Left lobe of liver (tissue), 2 donors: Measurements from ENCODE around the gene MRPS11. TPM values are rescaled to one million over a fixed set of nuclear protein-coding genes. Genes with fewer than 3 reads are reported as not detected.
"Not testable (repeated sequence)": the region's sequence is repeated elsewhere in the genome, so short reads cannot be mapped to it uniquely, and the experiment has no call there.

ENCODE experiments used
- ATAC-seq: fragments of 200-7000 bp; cut with Tn5 transposase; one replicate; pipeline ENCODE4 v1.9.1; 2020; ENCODE audit warnings: mild to moderate bottlenecking, moderate library complexity
- DNase-seq: peaks from one replicate; pipeline ENCODE4 v3.0.0-alpha.2; 2020; ENCODE audit warnings: low spot score
- total RNA-seq: library from RNA; stranded (reverse); gene quantifications from one replicate; pipeline ENCODE4 v1.2.1, GENCODE V29; 2021
- donor health status: DM: no; HTN: no; CAD: no; lungs with moderate emphysema.
- donor health status: DM: no; HTN: yes; CAD: no.

The MRPS11 gene
- total RNA-seq, 1 donor from 2014 or later, result 34.5 TPM

DNA sequence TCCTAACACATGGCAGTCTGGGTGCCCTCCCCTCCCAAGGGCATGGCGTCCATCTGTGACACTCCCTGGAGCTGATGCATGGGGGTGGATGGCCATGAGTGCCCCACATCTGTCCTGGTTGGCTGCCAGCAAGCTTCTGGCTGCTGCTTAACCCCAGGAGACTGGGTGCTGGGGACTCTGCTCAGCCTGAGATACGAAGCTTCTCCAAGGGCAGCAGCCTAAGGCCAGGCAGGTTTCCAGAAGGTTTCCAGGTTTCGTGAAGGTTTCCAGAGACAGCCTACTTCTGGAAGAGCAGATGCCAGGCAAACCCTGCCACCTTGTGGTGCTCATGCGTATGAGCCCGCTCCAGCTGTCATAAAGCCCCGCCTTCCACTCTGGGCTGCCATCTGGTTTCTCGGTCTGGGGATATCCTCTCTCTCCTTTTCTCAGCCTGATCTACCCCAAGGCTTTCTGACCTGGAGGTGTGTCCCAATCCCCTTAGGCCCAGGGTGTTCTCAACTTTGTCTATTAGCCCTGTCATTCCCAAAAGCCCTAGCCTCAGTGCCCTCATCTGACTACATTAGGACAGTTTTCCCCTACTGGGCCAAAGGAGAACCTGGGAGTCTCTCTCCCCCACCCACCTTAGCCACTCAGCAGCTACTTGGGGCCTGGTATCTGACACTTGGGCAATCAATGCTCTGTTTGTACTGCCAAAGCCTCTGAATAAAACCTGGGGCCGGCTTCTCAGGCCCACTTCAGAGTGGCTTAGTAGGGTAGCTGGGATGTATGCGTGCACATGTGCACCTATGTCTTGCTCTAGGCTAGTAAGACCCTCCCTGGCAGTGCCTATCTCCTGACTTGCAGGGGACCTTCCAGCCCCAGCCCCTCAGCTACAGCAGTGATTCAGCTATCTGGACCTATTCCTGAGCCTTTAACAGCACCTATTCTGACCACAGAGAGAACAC, 12.4 kb upstream of the MRPS11 start:
- ATAC-seq (peak; percentile 94), DNase-seq (peak; percentile 49)

DNA sequence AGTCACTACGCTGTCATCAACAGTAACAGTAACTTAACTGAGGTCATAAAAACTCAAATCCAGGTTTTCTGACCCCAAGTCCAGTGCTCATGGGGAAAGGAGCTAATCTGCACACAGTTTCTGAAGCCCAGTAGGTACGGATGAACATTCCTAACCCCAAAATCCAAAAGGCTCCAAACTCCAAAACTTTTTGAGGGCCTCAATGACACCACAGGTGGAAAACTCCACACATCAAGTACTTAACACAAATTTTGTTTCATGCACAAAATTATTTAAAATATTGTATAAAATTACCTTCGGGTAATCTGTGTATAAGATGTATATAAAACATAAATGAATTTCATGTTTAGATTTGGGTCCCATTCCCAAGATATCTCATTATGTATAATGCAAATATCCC, 10.8 kb upstream of the MRPS11 start:
- ATAC-seq (no peak), DNase-seq (no peak)

DNA sequence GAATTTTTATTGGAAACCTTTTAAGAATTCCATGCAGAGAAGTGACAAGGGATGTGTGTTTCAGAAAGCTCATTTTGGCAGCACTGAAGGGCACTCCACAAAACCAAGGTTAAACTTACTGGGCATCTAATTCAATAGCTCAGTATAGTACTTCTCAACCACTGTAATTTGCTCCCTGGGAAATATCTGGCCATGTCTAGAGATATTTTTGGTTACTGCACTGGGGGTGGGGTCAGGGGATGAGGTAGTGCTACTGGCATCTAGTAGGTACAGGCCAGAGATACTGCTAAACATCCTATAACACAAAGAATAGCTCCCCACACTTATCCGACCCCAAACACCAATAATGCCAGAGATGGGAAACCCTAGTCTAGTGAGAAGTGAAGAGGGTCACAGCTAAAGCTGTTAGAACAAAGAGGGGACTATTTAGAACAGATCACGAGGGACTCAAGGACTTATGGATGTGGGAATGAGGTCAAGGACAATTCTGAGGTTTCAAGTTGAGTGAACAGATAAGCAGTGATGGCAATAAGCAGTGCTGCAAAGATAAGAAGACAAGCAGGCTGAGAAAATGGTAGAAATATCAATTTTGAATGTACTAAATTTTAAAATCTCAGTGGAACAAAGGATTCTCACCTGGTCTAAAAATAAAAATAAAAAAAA, 3.5 kb upstream of the MRPS11 start:
- no peak for ATAC-seq
- DNase-seq, result no peak

DNA sequence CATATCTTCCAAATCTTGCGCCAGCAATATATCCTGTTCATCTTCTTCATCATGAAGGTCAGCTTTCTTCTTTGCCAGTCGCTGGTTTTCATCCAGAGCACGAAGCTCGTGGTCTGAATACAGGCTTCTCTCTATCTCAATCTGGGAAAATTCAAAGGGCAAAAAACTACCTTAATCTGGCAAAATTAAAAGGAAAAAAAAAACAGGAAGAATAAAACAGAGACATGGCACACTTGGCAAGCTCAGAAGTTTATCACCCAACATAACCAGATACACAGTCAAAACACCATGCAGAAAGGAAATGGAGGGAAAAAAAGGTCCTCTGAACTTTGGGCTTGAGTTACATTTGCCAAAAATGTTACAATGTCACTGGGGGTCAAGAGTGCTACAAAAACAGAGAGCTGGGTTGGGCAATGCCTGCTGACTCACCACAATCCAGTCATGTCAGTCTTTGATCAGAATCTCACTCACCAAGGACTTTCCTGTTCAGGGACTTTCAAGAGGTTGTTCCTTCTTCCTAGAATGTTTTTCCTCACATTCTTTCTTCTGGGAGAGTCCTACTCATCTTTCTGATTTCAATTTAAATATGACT, 1.8 kb upstream of the MRPS11 start:
- peak; percentile 67 for ATAC-seq
- DNase-seq, result peak; percentile 82

DNA sequence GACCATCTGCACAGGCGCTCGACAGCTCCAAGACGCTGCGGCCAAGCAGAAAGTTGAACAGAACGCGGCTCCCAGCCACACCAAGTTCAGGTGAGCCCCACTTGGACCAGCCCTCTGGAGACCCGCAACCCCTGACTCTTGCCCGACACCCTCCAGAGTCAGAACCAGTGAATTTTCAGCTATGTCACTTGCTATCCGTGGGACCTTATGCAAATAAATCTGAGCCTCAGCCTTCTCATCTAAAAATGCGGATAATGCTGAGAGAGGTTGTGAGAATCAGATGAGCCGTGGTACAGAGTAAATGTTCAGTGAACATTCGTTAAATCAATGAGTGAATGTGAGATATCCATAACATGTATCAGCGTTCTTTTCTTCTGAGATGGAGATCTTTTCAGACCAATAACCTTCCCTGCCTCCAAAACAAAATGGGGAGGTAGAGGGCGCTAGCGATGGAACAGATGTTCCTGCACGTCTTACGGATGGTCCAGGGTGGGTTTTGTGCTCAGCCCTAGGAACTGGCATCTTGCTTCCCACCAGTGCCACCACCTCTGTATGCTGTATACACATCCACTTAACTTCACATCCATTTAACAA, 524 bp downstream of the MRPS11 start:
- DNase-seq (no peak), ATAC-seq (no peak)

DNA sequence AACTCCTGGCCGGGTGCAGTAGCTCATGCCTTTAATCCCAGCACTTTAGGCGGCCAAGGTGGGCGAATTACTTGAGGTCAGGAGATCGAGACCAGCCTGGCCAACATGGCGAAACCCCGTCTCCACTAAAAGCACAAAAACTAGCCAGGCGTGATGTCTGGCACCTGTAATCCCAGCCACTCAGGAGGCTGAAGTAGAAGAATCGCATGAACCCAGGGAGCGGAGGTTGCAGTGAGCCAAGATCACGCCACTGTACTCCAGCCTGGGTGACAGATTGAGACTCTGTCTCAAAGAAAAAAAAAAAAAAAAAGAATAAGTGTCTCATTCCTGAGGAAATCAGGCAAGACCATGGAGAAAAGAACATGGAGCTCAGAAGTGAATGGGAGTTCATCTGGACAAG, 1.2 kb downstream of the MRPS11 start:
- not testable (repeated sequence) for DNase-seq, ATAC-seq

DNA sequence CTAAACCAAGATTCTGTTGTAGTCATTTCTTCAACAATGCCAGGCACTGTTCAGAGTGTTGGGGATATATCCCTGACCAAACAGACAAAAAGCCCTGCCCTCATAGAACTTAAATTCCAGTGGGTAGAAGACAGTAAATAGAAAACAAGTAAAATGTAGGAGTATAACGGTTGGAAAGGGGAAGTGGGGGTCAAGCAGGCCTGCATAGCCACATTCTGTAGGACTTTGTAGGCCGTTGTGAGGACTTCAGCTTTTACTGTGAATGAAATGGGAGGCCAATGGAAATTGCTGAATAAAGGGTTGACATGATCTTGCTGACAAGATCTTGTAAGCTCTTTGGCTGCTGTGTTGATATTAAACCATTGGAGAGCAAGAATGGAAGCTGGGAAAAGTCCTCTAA, 1.8 kb downstream of the MRPS11 start:
- no peak for DNase-seq
- no peak for ATAC-seq

DNA sequence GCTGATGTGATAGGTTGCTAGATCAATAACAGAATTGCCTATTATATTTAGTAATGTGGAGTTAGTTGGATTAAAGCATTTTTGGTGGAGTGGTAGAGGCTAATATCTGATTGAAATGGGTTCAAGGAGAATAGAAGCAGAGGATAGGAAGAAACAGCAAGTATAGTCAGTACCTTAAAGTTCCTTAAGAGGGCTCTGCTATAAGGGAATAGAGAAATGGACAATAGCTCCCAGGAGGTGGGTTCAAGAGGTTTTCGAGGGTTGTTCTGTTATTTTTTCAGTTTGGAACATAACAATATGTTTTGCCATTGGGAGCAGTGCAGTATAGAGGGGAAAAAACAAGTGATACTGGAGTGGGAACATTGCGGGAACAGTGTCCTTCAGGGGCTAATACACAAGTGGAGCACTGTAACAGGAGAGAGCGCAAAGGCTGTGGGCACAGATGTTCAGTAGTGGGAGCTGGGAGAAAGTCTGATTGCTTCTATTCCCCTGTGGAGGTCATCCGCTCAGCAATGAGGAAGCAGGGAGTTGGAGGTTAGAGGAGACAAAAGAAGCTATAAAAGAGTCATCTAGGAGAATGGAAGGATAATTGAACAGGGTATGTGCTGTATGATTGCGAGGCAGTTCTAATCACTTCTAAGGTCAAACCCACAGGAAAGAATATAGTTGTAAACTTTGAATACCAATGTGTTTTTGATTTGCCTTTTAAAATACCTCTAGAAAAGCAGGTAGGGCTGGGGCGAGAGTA, 3.3 kb downstream of the MRPS11 start:
- DNase-seq (no peak), ATAC-seq (no peak)

DNA sequence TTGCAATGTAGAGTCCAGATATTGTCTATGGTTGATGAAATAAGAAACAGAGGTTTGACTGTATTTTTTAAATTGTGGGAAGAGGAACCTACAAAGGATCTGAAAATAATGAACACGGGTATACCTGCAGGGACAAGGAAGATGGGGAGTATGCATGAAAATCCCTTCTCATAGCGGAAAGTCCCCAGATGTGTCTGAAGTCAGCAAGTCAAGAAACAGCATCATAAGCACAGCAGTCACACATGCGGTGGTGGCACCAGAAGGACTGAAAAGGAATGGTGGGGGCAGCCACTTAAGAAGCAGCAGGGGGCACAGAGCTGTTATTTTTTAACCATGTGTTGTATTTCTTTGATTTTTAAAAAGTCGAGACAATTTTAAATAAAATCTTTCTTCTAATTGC, 4.7 kb downstream of the MRPS11 start:
- ATAC-seq (no peak), DNase-seq (no peak)

DNA sequence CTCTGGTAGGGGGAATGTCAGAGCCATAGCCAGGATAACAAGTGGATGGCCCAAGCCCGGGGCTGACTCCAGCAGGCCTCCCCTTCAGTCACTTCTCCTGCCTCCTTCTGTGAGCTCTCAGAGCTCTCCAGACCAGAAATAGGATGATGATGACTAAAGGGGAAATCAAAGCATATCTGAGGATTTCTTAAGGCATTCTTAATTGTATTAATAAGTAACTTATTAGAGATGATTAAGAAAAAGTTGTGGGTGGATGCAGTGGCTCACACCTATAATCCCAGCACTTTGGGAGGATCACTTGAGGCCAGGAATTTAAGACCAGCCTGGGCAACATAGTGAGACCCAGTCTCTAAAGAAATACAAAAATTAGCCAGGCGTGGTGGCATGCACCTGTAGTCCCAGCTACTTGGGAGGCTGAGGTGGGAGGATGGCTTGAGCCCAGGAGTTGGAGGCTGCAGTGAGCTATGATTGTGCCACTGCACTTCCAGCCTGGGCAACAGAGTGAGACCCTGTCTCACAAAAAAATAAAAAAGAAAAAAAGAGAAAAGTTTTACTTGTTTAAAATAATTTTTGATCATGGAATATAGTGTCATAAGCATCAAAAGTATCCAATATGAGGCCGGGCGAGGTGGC, 6.3 kb downstream of the MRPS11 start:
- not testable (repeated sequence) for ATAC-seq

DNA sequence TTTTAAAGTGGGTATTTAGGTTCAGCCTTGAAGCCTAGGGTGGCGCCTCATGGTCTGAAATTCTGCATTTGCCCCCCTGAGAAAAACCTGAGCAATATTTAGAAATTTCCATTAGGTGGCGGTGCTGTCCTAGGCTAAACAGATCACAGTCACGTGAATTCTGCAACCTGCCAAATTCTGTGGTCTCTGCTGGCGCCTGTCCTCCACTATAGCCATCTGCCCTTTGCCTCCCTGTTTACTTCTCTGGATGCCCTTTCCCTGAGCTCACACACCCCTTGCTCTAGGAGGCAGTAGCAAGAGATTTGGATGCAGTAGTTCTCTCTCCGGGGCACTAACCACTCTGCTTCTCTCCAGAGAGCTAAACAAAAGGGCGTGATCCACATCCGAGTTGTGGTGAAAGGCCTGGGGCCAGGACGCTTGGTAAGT, 9.1 kb downstream of the MRPS11 start:
- DNase-seq (peak; percentile 79), ATAC-seq (peak; percentile 99)

More for the DNA sequence above, 6.3 kb downstream of the MRPS11 start:
- not testable (repeated sequence) for DNase-seq

DNA sequence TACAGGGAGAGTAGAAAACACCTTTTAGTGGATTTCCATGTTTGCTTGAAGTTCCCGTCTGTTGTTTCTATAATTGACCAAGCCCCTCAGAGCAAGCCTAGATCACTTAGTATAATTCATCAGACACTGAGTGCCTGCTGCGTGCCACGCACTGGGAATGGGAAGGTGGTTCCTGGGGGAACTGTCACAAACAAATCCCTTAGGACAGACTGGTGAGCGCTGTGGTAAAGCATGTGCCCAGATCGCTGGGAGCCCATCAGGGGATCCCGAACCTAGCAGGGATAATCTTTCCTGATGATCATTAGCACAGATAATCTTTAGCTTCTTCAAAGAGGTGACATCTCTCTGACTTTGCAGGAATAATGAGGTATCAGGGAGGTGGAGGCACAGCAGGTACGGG, 9.6 kb downstream of the MRPS11 start:
- no peak for DNase-seq
- ATAC-seq, result no peak

DNA sequence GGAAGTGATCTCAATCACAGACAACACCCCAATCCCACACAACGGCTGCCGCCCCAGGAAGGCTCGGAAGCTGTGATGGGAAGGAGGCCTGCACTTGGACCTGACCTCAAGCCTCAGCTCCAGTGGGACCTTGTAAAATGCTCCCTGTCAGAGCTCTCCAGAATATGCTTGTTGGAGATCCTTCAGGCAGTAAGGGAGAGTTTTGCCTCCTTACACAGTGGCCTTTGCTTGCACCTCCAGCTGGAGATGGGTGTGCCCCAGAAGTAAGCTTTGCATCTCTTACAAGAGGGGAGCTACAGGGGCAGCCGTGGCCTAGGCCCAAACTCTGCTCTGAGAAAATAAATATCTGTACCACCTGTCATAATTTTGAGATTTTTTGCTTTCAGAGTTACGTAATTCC, 10.4 kb downstream of the MRPS11 start:
- DNase-seq, result no peak
- ATAC-seq, result no peak

DNA sequence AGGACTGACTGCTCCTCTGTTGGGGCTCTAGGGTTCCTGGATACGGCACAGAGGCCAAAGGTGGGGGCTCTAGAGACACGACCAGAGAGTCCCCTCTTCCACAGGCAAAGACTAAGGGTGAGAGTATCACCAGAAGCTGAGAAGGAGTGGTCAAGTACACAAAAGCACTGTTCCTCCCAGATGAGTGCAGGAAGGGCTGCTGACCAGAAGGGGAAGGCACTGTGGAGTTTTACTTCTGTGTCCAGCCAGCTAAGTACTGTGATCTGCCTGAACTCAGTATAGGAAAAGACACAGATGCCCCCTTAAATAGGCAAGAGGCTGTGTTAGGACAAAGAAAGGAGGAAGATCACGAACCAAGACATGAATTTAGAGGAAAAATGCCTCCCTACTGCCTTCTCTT, 11.7 kb downstream of the MRPS11 start:
- no peak for ATAC-seq
- DNase-seq, result no peak

DNA sequence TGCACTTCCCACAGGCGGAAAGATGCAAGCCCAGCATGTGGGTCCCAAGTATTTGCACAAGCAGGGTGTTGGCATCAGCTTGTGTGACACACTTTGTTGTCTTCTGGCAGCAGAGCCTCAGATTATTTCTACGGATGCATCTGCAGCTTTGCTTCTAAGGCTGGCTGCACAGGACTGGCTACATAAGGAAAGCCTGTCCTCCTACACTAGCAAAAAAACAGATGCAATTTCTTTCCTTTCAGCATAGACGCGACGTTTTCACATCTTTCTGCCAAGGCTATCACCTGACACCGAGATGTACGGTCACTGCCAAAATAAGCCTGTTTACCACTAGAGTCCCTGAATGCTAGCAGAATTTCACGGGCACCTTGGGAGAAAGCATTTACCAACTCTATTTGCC, 13.5 kb downstream of the MRPS11 start:
- DNase-seq (no peak), ATAC-seq (no peak)

DNA sequence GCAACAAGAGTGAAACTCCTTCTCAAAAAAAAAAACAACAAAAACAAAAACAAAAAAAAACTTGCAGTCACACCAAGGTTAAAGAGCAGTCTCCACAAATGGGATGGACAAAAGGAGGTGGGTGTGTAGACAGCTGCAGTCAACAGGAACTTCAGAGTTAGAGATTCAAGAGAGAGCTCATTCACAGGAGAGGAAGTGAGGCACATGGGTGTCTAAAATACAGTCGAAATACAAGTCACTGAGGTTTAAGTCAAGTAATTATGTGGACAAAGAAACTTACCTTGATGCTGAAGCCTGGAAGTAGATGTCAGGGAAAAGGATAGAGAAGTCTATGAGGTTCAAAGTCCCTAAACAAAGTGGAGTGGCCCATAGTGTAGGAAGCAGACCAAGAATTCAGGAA, 14.8 kb downstream of the MRPS11 start:
- ATAC-seq, result no peak
- DNase-seq, result no peak

DNA sequence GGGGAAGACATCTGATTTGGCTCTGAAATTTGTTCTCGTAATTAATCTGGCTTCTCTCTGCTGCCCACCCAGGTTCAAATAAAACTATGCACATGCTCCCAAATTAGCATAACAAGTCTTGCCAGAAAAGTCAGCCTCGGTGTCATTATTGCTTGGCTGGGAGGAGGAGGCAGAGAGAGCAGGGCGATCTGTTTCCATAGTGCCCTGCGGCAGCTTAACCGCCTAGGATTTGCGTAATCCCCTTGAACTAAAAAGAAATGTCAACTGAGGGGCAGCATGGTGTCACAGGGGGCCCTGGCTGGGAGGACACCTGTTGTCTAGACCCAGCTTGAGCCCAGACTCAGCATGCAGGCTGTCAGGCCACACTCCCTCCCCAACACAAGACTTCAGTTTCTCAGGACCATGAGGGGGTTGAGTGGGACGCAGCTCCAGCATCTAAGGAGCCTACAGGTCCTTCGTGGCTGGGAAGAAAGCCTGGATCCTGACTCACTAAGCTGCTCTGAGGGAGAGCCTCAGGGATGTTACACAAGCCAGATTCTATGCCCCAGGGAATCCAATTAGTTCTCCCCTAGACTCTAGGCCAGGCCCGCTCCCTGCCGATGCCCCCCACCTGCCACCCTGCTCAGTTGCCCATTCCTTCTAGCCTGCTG, 17.3 kb downstream of the MRPS11 start:
- no peak for DNase-seq

DNA sequence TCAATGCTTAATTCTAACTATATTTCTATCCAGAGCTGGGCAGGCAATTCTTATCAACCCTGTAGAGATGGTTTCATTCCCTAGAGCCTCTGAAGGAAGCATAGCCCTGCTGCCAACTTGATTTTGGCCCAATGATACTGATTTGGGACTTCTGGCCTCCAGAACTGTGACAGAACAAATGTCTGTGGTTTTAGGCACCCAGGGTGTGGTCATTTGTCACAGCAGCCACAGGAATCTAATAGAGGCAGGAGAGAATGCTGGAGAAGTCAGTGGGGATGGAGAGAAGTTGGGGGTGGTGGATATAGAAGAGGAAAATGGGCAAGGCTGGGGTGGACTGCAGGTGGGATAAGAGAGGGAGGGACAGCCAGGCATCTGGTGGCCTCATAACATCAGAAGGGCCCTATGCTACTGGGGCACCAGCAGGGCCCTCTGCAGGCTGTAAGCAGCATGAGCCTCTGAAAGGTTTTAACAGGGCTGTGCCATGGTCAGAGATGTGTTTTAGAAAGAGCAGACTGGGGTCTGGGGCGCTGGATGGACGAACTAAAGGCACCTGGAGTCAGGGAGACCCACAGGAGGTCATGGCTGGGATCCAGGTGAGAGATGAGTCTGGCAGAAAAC, 19.8 kb downstream of the MRPS11 start:
- ATAC-seq (no peak), DNase-seq (no peak)

More for the DNA sequence above, 17.3 kb downstream of the MRPS11 start:
- ATAC-seq, result no peak
